Endothelial cell of umbilical vein (primary cell): Measurements from ENCODE around the gene FOXD2. TPM values are rescaled to one million over a fixed set of nuclear protein-coding genes. Genes with fewer than 3 reads are reported as not detected.

ENCODE experiments used
- BruUV-seq: library from RNA; stranded (reverse); fragments of 400-500 nt; replicated peaks from 2 replicates; lab custom pipeline; 2021; lab: Mats Ljungman, UMichigan
- CTCF ChIA-PET: fragments of 300-600, 350-600 bp; sonication (Branson Sonifier 250); formaldehyde crosslinking; loops from one replicate; lab custom pipeline; 2021; ENCODE audit warnings: antibody characterized with exemption, inconsistent platforms; lab: Charles Lee
- POLR2A ChIA-PET: fragments of 300-600, 350-600 bp; sonication (Branson Sonifier 250); formaldehyde crosslinking; loops from one replicate; lab custom pipeline; 2021; ENCODE audit warnings: antibody characterized with exemption, inconsistent platforms; lab: Charles Lee
- DNase-seq: peaks from one replicate; pipeline ENCODE4 v3.0.0-alpha.2; 2011; ENCODE audit warnings: low read depth, low spot score
- FAIRE-seq: peaks from 2 replicates; lab custom pipeline; 2011; peaks lifted over from hg19 to GRCh38; lab: Jason Lieb, UNC
- H2AFZ ChIP-seq: 2 replicates; pipeline ENCODE4 v1.6.0; 2012; ENCODE audit warnings: low read depth, low read length, control low read depth, inconsistent platforms
- H3K27ac ChIP-seq: 2 replicates; pipeline ENCODE4 v1.5.1; 2011; ENCODE audit warnings: low read depth, mild to moderate bottlenecking, control low read depth, low read length, moderate library complexity; ENCODE audit not compliant: insufficient read depth
- H3K27me3 ChIP-seq, 2 experiments: 2 replicates each; pipeline versions ENCODE4 v1.6.0 to v1.6.1; 2011; ENCODE audit warnings: low read length in 2 of 2, mixed read lengths in 1 of 2; ENCODE audit not compliant: control insufficient read depth in 2 of 2, insufficient read depth in 2 of 2
- H3K36me3 ChIP-seq, 2 experiments: 2 replicates in 1 of 2; 3 replicates in 1 of 2; pipeline ENCODE4 v1.5.1; 2011; ENCODE audit warnings: low read length in 2 of 2, mild to moderate bottlenecking in 1 of 2, moderate library complexity in 1 of 2; ENCODE audit not compliant: control insufficient read depth in 2 of 2, insufficient read depth in 2 of 2; ENCODE audit errors: extremely low read depth in 1 of 2
- H3K4me1 ChIP-seq: 3 replicates; pipeline ENCODE4 v1.5.1; 2011; ENCODE audit warnings: mild to moderate bottlenecking, low read length; ENCODE audit not compliant: control insufficient read depth, insufficient read depth; ENCODE audit errors: extremely low read depth
- H3K4me2 ChIP-seq: 2 replicates; pipeline ENCODE4 v1.6.1; 2011; ENCODE audit warnings: low read length, control low read depth, mixed read lengths; ENCODE audit not compliant: insufficient read depth
- H3K4me3 ChIP-seq, 3 experiments: fragments of 200-600 bp in 1 of 3; sonication (generic), shearing (Covaris generic) in 1 of 3; replicated peaks in 1 of 3; 2 replicates each; pipeline ENCODE4 v1.5.1; 2011 to 2016; ENCODE audit warnings: control low read depth in 3 of 3, low read length in 3 of 3, mild to moderate bottlenecking in 2 of 3, inconsistent platforms in 1 of 3, low read depth in 1 of 3, moderate library complexity in 1 of 3; ENCODE audit not compliant: insufficient read depth in 1 of 3
- H3K79me2 ChIP-seq: 2 replicates; pipeline ENCODE4 v1.6.0; 2012; ENCODE audit warnings: low read length, inconsistent platforms; ENCODE audit not compliant: control insufficient read depth, insufficient read depth
- H3K9ac ChIP-seq: replicated peaks from 2 replicates; pipeline ENCODE3; 2011; ENCODE audit warnings: low read length, control low read depth; ENCODE audit not compliant: insufficient read depth; ENCODE audit errors: extremely low read depth
- H3K9me1 ChIP-seq: replicated peaks from 3 replicates; pipeline ENCODE4 v1.6.0; 2011; ENCODE audit warnings: mild to moderate bottlenecking, low read length; ENCODE audit not compliant: control insufficient read depth, insufficient read depth; ENCODE audit errors: extremely low read depth
- H3K9me3 ChIP-seq: replicated peaks from 2 replicates; pipeline ENCODE4 v1.5.1; 2012; ENCODE audit warnings: low read length, inconsistent platforms; ENCODE audit not compliant: control insufficient read depth, insufficient read depth
- H4K20me1 ChIP-seq: replicated peaks from 2 replicates; pipeline ENCODE3; 2011; ENCODE audit warnings: mild to moderate bottlenecking, low read length; ENCODE audit not compliant: control insufficient read depth, insufficient read depth; ENCODE audit errors: extremely low read depth
- CTCF ChIP-seq, 2 donors: IDR thresholded peaks; 1 replicate in 1 of 2; 2 replicates in 1 of 2; pipeline ENCODE4 v1.5.1; 2011; ENCODE audit warnings: low read length in 2 of 2, mild to moderate bottlenecking in 2 of 2, moderate library complexity in 2 of 2, control low read depth in 1 of 2, inconsistent platforms in 1 of 2, low read depth in 1 of 2; ENCODE audit not compliant: insufficient read depth in 1 of 2; ENCODE audit errors: extremely low read depth in 1 of 2
- EZH2 ChIP-seq: IDR thresholded peaks from 2 replicates; pipeline ENCODE4 v1.6.1; 2012; ENCODE audit warnings: borderline replicate concordance, low read depth, mild to moderate bottlenecking, moderate library complexity, low read length, inconsistent platforms; ENCODE audit not compliant: severe bottlenecking
- FOS ChIP-seq: IDR thresholded peaks from 2 replicates; pipeline ENCODE4 v1.6.1; 2011; ENCODE audit warnings: mild to moderate bottlenecking, low read length, moderate library complexity, borderline replicate concordance; ENCODE audit not compliant: insufficient read depth
- GATA2 ChIP-seq: IDR thresholded peaks from 2 replicates; pipeline ENCODE4 v1.7.0; 2011; ENCODE audit warnings: low read depth, mild to moderate bottlenecking, moderate library complexity, mixed read lengths, low read length; ENCODE audit not compliant: insufficient read length, insufficient read depth
- JUN ChIP-seq: IDR thresholded peaks from 2 replicates; pipeline ENCODE4 v1.6.1; 2011; ENCODE audit warnings: borderline replicate concordance, low read depth; ENCODE audit not compliant: insufficient read length, insufficient read depth
- MYC ChIP-seq: IDR thresholded peaks from one replicate; pipeline ENCODE4 v1.6.1; 2011; ENCODE audit warnings: mild to moderate bottlenecking, low read depth, low read length
- POLR2A ChIP-seq: IDR thresholded peaks from 2 replicates; pipeline ENCODE4 v1.6.1; 2012; ENCODE audit warnings: low read depth, mild to moderate bottlenecking, control low read depth, low read length
- POLR2AphosphoS5 ChIP-seq: IDR thresholded peaks from 2 replicates; pipeline ENCODE4 v1.6.1; 2012; ENCODE audit warnings: low read depth, mild to moderate bottlenecking, control low read depth, low read length, moderate library complexity; ENCODE audit not compliant: insufficient read depth
- dilution Hi-C: fragments of 300-500 bp; cut with MboI; formaldehyde crosslinking; loops from one replicate; pipeline ENCODE4 v1.15.0; 2019; ENCODE audit warnings: low sequenced_read_pairs; ENCODE audit not compliant: extremely low pct_ligation_motif_present
- intact Hi-C: fragments of 100-400 bp; cut with micrococcal nuclease; formaldehyde crosslinking; loops from one replicate; pipeline ENCODE4 v1.10.0; 2022
- polyA plus RNA-seq, 4 experiments: library from polyadenylated mRNA; depleted of rRNA in 3 of 4; stranded (reverse) in 3 of 4; unstranded in 1 of 4; fragments of >200 nt; gene quantifications; 2 replicates each; pipeline versions ENCODE4 v1.2.1 to v1.2.3, GENCODE V29; 2011 to 2012; ENCODE audit warnings: missing spikeins in 1 of 4
- total RNA-seq: library from RNA; stranded (reverse); gene quantifications from 2 replicates; pipeline ENCODE4 v1.2.3, GENCODE V29; 2021
- TF ChIP-seq, protein P1 (sequence below): IDR thresholded peaks from 2 replicates; pipeline ENCODE4 v1.6.1; 2011; ENCODE audit not compliant: insufficient read depth, insufficient read length

FOXD2 gene
- total and polyA plus RNA-seq, 2 donors (not counting 3 experiments of a cell fraction or from before 2014, with no cell fraction given): 0.01 to 0.09 TPM

DNA sequence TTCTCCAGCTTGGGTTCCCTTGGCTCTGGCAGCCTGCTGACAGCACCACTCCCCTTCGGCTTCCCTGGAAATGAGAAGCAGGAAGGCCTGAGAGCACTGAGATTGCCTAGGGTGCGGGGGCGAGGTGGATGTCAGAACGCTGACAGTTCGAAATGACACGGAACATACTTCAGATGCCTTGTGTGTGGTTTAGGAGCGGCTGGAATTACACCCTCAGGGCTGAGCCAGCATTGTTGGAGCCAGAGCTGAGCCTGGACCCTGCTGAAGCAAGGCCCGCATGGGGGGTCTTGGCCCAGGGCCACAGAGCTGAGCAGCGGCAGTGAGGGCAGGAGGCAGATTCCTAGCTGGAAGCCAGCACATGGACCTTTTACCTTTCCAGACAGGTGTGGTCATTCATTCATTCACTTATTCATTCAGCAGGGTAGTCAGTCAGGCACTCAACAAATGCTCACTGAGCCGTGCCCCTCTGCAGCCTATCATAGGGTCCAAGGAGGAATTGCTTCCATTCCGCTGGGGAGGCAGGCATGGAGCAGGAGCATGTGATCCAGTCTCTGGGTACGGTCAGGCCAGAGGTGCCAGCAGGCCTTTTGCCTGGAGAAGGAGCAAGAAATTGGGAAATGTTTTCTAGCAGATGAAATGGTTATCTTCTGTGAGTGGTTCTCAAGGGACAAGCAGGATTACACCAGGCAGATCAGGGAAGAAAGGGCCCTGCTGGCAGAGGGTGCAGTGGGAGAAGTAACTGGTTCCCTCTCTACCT lies 28.4 kb upstream of the FOXD2 start:
- Histone ChIP-seq H4K20me1 (no peaks in the 10 kb centered on the region), H3K4me1 (no peaks in the 10 kb centered on the region), H3K27ac (no peak overlapping the region), H3K9me1 (no peaks in the 10 kb centered on the region), H3K79me2 (no peaks in the 10 kb centered on the region), H3K9me3 (no peaks in the 10 kb centered on the region), H2AFZ (no peak overlapping the region), H3K9ac (no peak overlapping the region), H3K36me3 (no peaks in the 10 kb centered on the region), H3K4me2 (no peak overlapping the region), H3K27me3 (peaks cover 13% of the 10 kb centered on the region in 2 experiments), H3K4me3 (no peak overlapping the region)
- FAIRE-seq: no peak
- DNase-seq: no peak
- TF ChIP-seq GATA2 (no peak), CTCF (IDR thresholded peaks at IDR 0.05; ENCODE audit: extremely low read depth in 1 of 2, insufficient read depth in 1 of 2, low read depth in 1 of 2, low read length in 2 of 2) (no peak), POLR2A (no peak), JUN (no peak), FOS (no peak), MYC (no peak), EZH2 (no peak), POLR2AphosphoS5 (no peak)
- TF ChIP-seq, protein P1, sequence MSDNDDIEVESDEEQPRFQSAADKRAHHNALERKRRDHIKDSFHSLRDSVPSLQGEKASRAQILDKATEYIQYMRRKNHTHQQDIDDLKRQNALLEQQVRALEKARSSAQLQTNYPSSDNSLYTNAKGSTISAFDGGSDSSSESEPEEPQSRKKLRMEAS: no peak
- POLR2A ChIA-PET: no interaction called here
- no TSS peak for BruUV-seq
- intact Hi-C loops (no loop called here), dilution Hi-C loops (no loop called here)
- CTCF ChIA-PET: interaction anchor here (1.6 kb wide), 1 partner anchor 23 kb away, joined by 4 read pairs; no protein-coding TSS in a partner anchor
